ENCODE results near the gene XYLT2.
A peak's percentile ranks its signal among the peaks of the same experiment; 100 is the strongest.

The XYLT2 gene

DNA sequence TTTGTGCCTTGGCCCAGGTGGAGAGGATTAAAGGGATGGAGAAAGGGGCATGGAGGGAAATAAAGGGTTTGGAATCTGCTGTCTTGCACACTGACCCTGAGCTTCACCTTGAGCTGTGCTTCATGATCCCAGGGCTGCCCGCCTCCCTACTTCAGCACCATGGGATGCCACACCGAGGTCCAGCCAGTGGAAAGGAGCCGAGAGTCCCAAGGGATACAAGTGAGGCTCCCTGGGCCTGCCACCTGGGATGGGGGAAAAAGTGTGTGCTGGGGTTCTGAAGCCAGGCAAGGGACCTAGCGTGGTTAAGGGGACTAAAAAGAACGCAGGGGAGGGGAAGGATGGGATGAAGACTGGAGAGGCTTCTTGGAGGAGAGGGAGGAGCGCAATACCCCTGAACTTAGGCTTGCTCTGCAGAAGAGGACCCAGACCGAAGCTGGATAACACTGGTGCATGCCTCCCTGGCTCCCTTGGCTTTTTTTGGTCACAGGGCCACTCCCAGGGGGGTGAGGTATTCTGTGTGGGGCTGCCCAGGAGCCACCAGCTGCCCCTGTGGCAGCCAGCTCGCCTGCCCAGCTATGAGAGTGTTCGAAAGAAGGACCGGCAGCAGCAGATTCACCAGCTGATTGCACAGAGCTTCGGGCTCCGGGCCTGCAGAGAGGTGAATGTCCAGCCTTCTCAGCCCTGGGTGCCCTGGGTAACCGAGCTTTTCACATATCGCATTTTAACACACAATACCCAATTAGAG is 19.9 kb downstream of the XYLT2 start:
- no peak for DNase-seq

DNA sequence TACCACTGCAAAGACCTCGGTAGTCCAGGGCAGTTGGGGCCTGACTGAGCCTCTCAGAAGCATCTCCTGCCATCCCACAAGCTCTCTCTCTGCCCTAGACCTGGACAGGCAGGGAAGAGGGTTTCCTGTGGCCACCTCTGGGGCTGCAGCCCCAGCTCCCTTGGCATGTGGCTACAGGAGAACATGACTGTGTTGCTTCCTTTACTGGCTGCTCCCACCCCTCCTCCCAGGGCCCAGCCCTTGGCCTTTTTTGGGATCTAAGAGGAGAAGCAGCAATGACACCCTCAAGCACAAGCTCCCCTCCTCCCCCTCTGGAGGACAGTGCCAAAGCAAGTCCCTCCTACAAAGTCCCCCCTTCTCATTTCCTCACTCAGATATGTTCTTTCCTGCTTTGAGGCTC is 21.5 kb downstream of the XYLT2 start:
- DNase-seq, result no peak

DNA sequence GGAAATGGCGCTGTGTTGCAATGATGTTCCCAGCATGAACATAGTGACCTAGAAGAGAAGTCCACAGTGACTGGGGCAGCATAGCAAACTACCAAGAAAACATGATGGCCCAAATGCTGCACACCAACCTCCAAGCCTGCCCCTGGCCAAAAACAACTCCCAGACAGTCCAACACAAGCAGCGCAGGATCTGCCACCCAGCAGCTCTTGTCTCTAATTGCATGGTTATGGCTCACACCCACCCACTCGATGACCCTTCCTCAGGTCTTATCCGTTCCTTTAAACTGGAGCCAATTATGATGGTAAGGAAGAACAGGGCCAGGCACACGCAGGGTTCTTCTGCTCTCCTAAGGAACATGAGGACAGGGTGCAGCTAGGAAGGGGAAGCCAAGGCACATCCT is 24.1 kb downstream of the XYLT2 start:
- DNase-seq, result no peak

DNA sequence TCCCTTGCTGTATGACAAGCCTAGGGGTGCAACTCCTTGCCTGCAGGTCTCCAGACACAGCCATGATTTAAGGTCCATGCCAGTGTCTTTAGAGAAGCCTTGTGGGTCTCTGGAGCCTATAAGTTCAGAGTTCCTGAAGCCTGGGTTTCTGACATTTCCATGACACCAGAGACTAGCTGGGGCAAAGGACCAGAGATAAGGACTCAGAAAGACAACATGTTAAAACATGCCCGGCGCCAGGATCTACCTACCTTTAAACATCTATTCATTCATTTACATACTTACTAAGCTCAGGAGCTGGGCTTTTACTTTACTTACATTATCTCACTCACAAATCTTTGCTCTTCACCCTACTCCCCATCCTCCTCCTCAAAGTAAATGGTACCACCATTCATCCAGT is 25.6 kb downstream of the XYLT2 start:
- no peak for DNase-seq

DNA sequence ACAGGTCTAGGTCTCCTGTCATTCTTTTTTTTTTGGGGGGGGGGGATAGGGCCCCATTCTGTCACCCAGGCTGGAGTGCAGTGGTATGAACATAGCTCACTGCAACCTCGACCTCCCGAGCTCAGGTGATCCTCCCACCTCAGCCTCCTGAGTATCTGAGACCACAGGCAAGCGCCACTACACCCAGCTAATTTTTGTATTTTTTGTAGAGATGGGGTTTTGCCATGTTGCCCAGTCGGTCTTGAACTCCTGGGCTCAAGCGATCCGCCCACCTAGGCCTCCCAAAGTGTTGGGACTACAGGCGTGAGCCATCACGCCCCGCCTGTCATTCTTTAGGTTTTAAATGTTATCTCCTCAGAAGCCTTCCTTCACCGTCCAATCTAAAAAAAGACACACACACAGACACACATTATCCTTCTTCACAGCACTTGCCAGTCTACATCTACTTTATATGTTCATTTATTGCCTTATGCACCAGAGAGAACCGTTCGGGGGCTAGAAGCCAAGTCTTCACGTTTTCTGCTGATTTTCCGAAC is 26.4 kb downstream of the XYLT2 start:
- DNase-seq, result no peak

DNA sequence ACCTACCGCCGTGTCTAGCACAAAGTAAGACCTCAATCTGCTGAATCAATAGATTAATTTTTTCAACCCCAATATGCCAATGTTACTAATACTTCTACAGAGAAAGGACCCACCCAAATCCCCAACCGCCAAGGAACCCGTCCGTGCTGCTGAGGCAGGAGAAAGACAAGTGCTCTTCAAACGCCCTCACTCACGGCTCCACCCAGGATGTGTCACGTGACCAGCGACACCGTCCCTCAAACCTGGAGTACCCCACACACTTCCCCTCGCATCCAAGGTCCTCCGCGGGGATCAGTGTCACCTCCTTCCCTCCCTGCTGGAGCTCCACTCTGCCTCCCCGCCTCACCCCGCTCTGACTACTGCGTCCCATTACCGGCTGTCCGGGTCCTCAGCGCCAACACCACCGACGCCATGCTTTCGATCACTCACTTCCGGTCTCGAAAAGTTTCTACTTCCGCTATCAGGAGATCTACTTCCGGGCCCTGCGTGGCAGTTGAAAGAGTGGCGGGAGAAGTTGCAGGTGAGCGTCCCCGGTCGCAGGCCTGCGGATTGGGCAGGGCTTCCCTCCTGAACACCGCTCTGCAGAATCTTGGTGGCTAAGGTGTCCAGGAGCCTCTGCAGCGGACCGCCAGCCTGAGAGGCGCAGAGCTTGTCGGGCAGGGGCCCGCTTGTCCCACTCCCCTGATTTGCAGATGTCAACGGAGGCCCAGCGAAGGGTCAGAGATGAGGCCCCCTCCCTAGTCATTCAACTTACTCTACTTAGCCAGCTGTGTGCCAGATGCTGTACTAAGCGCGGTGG is 27.0 kb downstream of the XYLT2 start, which contains the start of the genes EME1 and MRPL27:
EME1 (plus strand) TSS at position 472 of the 799 bp plus-strand sequence. CDS start 1,980 bp downstream, outside the sequence.
MRPL27 (minus strand) TSS at position 427 of the 799 bp plus-strand sequence; CDS start at position 413, 14 bp downstream.
- DNase-seq, result peak; percentile 91

DNA sequence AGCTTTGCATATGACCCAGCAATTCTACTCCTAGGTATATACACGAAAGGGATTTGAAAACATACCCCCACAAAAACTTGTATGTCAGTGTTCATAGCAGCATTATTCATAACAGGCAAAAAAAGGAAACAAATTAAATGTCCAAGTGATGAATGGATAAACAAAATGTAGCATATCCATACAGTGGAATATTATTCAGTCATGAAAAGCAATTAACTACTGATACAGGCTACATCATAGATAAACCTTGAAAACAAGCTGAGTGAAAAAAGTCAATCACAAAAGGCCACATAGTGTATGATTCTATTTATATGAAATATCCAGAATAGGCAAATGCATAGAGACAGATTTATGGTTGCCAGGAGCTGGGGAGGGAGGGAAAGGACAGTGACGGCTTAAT is 27.8 kb downstream of the XYLT2 start:
- no peak for DNase-seq

DNA sequence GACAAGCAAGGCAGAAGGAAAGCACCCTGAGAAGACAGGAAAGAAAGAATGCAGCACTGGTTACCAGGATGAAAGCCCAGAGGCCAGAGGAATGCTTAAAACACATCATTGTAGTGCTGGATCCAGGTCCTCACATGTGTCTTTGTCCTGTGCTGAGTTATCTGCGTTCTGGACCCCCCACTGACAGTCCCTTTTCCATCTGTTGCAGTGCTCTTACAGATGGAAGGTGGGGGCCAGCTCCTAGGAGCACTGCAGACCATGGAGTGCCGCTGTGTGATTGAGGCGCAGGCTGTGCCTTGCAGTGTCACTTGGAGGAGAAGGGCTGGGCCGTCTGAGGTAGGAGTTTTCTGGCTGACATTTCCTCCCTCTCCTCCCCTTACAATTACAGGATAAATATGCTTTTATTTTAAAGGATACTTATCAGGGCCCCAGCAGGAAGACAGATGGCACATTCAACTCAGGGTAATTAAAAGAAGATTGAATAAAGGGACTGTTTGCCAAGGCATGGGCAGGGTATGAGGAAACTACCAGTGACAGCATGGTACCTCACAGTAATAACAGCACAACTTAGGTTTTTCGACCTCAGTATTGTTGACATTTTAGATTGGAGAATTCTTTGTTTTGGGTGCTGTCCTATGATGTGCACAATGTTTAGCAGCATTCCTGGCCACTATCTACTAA is 30.1 kb downstream of the XYLT2 start:
- DNase-seq, result no peak

DNA sequence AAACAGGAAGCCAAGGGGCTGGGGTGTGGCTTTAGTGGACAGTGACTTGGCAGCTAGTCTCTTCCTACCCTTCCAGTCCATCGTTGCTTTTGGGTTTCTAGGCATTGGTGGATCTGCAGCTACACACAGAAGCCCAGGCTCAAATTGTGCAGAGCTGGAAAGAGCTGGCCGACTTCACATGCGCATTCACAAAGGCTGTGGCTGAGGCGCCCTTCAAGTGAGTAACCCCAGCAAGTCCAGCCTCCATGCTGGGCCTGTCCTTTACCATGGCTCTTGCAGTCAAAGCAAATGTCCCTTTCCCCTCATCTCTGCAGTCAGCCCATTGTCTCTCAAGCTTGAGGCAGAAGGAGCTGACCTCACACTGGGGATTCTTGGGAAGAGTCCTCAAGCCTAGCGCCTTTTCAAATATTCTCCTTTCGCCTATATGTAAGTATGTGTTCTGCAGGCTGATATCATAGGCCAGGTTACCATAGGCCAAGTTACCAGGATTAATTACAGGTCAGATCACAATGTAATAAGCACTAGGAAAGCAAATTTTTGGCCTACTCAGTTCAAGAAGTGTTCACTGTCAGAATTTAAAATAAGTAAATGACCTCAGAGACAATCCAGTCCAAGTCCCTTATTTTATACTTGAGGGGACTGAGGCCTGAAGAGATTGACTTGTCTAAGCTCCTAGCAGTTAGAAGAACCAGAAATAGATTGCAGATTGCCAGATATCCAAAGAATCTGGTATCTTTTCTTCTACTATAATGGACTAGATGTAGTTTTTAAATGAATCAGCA is 33.6 kb downstream of the XYLT2 start:
- DNase-seq, result no peak

DNA sequence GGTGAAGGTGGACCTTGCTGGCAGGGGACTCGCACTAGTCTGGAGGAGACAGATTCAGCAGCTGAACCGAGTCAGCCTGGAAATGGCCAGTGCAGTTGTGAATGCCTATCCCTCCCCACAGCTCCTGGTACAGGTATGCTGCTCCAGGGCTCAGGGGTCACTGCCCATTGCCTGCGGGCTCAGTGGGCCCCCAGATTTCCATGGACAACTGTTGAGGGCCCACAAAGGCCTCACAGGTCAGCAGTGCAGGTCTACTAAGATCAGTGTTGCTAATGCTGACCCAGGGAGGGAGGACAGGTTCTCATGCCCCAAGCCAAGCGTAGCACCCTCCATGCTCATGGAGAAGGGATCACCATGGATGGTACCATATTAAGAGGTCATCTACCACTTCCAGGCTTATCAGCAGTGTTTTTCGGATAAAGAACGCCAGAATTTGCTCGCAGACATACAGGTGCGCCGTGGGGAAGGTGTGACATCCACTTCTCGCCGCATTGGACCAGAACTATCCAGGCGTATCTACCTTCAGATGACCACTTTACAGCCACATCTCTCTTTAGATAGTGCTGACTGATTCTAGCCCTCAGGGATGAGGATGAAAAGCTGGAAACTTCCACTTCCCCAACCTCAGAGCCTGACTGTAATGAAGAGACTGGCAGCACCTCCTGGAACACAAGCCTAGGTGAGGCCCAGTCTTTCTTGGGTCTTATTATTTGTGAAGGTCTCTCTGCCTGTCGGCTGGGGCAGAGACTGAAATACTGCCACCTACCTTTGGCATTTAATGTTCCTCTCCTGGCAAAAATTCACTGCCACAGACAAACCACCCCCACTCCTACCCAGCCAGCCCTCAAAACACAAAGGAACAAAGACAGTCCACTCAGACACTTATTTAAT is 34.7 kb downstream of the XYLT2 start:
- no peak for DNase-seq

DNA sequence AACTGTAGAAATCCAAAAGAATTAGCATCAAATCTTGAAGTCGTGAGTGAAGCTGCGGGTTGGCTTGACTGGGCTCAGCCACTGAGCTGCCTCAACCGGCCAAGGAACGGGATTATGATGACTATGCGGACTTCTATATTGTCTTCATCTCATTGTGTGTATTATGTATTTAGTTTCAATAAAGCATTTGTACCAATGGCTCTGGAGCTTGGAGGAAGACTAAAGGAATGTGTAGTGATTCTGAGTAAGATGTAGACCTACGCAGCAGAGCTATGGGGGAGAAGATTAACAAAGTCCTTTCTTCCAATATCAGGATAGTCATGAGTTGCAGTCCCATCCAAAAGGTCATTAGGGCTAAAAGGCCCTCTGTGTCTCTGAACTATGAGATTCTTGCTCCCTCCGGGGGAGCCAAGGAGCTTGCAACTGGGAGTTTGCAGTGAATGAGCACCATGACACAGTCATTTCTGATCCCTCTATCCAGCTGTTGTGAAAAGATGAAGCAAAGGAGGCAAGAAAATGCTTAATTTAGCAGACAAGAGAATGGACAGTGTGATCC is 35.4 kb downstream of the XYLT2 start:
- DNase-seq, result no peak

DNA sequence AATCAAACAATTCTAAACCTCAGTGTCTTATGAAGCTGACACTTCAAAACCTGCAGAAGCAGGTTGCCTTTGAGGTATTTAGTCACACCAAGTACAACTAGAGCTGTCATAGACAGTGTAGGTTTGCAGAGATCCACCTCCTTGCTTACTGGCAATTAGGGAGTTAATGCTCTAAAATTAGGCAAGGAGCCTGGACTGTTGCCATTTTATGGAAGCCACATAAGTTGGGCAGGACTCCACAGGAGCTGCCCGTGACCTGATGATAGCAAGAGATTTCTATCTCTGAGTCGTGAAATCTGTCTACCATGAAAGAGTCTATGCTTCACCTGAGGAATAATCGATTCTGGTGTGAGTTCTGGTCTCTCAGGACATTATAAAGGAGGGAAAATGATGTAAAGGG is 36.0 kb downstream of the XYLT2 start:
- DNase-seq, result no peak

DNA sequence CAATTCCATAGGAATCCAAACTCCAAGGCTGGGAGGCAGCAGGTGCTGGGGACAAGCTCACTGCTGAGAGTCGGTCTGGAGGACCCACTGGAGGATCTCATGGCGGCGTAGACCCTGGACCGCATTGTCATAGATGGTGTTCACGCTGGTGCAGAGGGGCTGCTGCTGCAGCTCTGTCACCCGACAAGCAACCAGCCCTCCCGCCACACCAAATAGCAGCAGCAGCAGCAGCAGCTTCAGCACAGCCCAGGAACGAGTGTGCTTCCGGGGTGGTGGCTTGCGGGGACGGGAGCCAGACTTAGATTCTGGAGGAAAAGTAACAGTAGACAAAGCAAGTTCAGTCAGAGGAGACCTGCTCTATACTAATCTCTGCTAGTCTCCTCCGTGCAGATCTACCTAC is 37.0 kb downstream of the XYLT2 start:
- no peak for DNase-seq

DNA sequence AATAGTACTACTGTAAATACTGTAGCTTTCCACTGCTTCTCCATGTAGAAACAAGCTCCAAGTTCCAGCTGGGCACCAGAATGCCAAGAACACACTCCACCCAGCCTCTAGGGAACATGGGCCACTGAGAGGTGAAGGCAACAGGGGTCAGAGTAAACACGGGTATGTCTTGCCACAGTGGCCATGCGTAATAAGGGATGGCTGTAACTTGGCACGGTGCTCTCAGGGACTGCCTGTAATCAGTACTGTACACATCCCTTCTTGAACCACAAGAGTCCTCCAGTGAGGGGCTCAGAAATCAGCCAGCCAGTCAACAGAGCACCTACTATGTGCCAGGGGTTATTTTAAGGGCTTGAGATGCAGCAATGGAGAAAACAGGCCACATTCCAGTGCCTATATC is 40.6 kb downstream of the XYLT2 start:
- no peak for DNase-seq

DNA sequence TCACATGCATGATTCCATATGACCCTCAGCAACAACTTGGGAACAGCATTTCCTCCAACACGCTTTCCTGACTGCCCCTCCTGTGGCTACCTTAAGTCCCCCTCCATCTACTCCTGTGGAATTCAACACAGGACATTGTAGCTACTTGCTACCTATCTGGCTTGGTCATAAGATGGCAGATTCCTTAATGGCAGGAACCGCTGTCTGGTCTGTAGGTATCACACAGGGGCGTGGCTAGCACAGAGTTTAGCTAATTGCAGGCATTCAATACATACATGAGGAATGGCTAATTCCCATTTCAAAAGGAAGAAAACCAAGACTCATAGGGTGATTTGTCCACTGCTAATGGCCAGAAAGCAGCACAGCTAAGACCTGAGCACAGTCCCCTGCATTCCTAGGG is 42.8 kb downstream of the XYLT2 start:
- no peak for DNase-seq

DNA sequence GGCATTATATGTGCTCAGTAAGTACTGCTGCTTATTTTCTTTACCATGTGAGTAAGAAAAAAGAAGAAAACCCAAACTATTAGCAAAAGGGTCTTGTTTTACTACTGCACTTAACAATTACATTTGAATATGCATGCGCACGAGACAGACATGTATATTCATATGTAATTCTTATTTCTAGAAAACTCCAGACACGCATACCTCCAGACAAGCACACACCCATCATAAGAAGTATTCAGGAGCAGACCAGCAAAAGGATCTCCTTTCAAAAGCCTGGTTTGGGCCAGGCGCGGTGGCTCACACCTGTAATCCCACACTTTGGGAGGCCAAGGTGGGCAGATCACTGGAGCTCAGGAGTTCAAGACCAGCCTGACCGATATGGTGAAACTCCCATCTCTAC is 43.6 kb downstream of the XYLT2 start:
- no peak for DNase-seq

DNA sequence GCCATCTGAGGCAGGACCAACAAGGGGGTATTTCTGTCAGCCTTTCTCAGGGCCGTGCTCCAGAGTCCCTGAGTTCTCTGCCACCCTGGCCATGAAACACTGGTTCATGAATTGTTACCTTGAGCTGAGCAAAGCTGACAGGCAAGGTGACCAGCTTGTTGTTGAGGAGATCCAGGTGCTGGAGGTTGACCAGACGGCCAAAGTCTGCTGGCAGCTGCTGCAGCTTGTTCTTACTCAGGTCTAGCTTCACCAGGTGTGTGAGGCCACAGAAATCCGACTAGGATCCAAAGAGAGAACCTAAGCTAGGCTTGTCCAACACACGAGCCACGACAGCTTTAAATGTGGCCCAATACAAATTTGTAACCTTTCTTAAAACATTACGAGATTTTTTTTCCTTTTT is 46.7 kb downstream of the XYLT2 start:
- DNase-seq, result no peak

DNA sequence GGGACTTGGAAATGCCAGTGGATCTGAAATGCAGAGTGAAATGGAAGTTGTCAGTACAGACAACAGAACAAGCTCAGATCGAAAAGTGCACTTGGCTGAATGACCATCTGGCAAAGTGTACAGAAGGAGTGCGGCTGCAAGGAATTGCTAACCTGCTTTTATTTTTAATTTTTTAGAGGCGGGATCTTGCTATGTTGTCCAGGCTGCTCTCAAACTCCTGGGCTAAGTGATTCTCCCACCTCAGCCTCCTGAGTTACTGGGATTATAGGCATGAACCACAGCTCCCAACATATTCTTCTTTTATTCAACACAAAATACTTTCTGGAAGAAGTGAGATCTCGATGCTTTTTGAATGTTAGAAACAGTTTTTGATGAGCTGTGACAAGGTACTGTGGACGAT is 47.8 kb downstream of the XYLT2 start:
- no peak for DNase-seq

DNA sequence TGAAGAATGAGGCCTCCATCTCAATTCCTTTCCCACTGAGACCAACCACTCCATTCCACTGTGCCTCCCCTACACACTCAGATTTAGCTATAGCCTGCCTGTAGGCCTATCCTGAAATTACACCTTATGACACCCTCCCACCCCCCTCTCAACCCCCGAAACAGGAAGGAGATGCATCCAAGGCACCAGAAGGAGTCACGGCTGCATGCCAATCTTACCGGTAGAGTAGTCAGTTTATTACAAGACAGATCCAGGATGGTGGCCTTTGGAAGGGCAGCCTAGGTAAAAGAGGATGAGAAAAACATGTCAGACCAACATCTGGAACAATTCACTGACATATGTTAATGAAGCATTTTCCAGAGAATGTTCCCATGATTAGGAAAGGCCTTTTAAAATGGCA is 48.8 kb downstream of the XYLT2 start:
- no peak for DNase-seq

DNA sequence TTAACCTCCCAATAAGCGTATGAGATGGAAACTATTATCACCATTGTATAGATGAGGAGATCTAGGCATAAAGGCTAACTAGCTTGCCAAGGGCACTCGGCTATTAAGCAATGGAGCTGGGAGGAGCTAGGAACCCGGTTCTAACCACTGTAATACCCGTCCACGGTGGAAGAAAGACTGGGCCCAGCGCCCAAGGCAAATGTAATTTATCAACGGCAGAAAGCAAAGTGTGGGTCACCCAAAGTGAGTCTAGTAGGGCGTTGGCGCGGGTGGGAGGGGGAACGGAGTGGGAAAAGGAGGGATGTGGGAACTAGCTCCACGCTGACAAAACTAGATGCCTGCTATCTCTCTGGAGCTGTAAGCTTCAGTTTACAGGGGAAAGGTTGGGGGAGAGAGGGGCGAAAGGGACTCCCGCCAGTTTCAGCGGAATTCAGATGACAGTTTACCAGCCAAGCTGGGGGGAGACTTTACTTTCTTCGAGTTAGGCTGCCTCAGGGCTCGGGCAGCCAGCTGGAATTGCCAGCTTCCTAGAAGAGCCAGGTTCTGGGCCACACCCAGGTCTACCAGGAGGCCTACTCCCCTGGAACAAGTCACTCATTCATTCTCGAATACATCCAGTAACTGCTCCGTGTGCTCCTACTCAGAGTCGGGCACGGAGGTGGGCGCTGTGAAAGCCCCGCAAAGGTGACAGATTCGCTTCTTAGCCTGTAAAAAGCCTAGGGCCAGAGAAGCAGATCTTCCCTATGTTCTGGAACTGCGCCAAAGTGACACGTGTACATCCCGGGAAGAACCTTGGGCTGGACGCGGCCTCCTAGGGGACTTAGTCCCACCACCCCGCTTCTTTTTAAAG is 50.6 kb downstream of the XYLT2 start:
- no peak for DNase-seq
